GM21737 (cell line): ENCODE results near the gene UEVLD.

ENCODE experiments used
- ATAC-seq: cut with Tn5 transposase; IDR thresholded peaks from one replicate; pipeline ENCODE4 v1.9.1; 2021; ENCODE audit warnings: mild to moderate bottlenecking, moderate library complexity; ENCODE audit not compliant: unreplicated experiment

Gene UEVLD

DNA sequence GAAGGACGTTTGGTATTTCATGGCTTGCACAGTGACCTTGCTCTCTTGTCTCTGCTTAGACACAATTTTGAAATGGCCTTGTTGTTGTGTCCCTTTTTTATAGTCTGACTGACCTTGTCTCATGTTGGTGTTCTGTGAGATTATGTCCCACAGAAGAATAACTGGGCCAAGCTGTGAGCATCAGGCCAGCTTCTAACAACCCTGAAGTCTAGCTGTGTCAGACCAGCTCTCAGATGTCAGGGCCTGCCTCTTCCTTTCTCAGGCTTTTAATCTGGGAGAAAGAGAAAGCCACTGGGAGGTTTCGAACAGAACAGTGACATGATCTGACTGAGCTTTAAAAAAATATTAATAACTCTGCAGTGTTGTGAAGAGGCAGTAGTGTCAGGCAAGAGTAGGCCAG lies 2.0 kb upstream of the UEVLD start:
- ATAC-seq, result no peak

DNA sequence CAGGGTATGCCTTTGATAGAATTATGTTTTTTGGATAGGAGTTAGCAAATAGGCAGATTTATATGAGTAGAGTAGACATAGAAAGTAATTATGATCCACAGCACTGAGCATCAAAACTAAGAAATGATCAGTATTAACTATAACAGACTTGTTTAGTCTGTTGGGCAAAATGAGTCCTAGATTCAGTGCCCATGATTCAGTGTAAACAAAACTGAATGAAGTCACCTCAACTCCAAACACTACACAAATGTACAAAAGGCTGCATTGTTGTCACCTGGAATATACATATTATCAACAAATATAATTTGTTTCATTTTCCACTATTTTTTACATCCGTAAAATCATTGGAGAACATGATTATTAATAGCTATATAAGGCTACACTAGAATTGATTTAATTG lies 6.7 kb downstream of the UEVLD start:
- ATAC-seq, result no peak

DNA sequence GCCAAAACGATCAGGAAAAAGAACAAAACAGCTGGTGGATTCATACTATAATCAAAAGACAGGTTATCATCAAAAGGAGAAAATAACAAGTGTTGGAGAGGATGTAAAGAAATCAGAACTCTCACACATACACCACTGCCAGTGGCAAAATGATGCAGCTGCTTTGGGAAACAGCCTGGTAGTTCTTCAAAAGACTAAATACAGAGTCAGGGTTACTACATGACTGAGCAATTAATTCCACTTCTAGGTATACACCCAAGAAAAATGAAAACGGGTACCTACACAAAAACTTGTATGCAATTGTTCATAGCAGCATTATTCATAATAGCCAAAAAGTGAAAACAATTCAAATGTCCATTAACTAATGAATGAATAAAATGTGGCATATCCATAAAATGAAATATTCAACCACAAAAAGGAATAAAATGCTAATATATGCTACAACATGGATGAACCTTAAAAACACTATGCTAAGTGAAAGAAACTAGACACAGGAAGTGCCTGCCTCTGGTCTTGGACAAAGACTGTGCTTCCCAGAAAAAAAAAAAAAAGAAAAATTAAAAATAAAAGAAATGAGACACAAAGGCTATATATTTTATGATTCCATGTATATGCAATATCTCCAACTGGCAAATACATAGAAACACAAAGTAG lies 8.3 kb downstream of the UEVLD start:
- no peak for ATAC-seq

DNA sequence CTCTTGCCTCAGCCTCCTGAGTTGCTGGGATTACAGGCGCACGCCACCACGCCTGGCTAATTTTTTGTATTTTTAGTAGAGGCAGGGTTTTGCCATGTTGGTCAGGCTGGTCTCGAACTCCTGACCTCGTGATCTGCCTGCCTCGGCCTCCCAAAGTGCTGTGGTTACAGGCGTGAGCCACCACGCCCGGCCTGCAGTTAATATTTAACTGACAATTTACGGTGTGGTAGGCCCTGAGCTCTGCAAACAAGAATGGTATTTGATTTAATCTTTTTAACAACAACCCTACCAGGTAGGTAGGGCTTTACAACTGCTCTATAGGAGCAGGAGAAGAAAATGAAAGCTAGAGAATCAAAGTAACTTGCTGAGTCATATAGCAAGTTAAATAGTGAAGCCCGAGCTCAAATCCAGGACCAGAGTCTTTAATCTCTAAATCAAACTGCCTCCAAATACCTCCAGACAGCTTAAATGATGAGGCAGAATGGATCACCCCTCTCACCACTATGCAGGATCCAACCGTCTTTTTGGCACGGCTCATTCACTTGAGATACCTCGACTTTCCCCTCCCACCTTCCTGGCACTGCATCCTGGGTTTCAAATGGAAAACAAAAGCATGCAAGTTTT lies 9.4 kb downstream of the UEVLD start:
- ATAC-seq, result peak; percentile 64

DNA sequence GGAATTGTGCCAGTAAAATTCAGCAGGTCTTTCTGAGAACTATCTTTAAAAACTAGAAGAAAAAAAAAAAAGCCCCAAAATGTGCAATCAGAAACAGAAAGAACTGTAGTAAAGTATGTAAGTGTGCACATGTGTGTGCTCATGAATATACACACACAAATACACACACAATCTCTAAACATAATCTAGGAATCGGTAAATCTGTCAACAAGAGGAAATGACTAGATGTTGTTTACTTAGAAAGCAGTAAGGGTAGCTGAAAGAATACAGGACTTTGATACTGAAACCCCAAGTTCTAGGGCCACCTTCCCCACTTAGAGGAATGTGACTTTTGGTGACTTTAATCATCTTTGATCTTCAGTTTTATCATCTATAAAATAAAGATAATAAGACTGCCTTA lies 13.2 kb downstream of the UEVLD start:
- no peak for ATAC-seq

DNA sequence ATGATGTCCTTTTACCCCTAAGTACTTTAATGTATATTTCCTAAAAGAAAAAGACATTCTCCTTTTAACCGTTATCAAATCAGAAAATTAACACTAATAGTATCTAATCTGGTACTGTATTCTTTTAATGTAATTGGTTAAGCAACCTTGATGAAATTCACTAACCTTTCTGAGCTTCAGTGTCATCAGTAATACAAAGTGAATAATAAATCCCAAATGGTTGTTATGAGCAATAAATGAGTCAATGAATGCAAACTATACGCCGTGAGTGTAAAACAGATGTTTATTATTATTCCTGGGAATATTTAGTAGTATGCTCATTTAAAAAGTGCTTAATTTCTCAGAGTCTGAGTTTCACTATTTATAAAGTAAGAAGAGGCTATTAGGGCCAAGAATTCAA lies 21.5 kb downstream of the UEVLD start:
- no peak for ATAC-seq

DNA sequence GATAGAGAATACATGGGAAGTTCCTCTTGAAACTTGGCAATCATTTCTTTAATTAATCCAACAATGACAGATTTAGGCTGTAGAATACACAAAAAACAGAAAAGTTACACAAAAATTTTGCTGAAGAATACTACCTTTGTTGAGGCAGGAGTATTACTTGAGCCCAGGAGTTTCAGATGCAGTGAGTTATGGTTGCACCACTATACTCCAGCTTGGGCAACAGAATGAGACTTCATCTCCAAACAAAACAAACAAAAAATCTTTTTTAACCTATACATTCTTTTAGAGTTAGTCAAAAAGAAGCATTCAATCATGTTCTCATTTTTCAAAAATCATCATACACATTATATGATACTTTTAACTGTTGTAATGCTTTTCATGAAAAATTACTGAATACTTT lies 22.1 kb downstream of the UEVLD start:
- no peak for ATAC-seq

DNA sequence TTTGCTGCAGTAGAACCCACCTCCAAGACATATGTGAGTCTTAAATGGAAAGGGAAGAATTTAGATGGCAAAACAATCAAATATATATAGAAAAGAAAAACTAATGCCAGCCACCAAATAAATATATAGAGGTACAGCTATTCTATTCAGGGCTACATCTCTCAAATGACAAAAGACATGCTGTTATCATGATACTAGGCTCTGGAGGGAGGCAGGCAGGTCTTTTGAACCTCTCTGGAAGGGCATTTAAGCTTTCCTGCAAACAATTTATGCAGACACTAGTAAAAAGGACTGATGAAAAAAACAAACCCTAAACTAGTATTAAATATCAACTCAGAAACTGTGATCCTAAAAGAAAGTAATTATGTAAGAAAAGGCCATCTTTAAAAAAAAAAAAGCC lies 24.4 kb downstream of the UEVLD start:
- ATAC-seq, result no peak

DNA sequence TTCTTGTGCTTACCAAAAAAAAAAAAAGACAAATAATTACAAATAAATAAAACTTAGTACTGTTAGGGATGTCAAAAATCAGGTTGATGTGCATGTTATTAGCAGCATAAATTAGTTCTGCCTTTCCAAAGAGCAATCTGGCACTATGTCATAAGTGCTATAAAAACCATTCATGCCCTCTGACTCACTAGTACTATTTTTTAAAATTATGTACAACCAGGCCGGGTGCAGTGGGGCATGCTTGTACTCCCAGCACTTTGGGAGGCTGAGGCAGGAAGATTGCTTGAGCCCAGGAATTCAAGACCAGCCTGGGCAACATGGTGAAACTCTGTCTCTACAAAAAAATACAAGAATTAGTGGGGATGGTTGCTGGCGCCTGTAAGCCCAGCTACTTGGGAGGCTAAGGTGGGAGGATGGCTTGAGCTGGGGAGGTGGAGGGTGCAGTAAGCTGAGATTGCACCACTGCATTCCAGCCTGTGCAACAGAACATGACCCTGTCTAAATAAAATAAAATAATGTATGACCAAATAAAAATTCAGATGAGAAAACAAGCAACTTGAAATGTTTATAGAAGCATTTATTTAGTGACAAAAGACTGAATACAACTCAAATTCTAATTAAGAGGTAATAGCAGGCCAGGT lies 25.3 kb downstream of the UEVLD start:
- ATAC-seq, result no peak

DNA sequence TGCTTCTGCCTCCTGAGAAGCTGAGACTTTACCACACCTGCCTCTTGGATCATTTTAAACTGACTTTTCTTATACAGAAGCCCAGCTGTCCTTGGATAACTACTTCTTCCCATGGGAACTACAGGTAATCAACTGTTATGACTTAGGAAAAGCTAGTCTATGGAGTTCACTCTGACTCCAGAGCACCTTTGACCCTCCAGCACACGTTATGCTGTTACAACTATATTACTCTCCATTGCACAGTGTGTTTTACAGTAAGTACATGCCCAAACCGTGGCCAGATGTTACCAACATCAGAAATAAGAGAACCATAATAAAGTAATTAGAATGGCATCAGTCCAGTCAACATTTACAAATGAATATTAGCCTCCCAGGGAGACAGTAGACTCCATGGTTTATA lies 40.5 kb downstream of the UEVLD start:
- ATAC-seq, result no peak

DNA sequence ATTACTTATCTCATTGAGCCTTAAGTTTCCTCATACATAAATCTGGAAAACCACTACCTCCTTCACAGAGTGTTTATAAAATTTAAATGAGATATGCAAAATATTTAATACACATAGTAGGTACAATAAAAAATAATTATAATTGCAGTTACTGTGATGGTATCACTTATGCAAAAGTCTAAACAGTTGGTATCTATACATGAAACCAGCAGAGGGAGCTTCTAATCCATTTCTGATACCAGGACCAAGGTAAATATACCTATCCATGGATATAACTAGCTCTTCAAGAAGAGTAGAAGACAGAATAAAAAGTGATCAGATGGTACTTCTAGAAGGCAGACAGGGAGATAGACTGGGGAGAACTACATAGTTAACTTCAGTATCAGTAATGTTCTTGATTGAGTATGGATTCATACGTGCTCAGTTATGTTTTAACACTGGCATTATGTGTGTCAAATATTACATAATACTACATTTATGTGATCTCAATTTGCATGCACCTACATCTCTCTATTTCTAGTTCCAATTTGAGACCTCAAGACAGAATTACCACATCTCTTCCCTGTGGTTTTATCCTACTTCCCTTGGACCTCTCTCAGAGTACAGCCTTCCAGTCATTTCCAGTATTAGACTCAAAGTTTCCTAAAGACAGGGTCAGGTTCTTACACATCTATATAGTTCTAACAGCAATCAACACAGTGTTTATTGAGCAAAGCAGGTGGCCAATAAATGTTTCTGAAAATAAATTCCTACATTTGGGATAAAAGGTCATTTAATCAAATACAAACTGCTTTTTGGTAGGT lies 48.1 kb downstream of the UEVLD start:
- no peak for ATAC-seq

DNA sequence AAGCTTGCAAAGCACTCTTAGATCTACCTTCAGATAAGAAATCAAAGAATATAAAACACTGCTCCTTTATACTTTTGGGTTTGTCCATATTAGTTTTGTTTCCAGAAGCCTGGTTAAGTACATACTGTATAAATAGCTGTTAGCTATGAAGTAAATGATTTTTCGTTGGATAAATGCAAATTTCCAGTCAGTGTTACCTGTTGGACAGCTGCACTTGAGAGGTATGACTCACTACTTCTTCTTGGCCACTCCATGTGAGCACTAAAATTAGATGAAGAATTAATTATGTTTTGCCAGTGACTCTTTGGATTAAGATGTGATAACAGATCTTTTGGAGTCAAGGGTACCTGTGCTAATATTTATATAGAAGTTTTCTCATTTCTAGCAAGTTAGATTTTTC lies 52.3 kb downstream of the UEVLD start:
- ATAC-seq, result no peak

DNA sequence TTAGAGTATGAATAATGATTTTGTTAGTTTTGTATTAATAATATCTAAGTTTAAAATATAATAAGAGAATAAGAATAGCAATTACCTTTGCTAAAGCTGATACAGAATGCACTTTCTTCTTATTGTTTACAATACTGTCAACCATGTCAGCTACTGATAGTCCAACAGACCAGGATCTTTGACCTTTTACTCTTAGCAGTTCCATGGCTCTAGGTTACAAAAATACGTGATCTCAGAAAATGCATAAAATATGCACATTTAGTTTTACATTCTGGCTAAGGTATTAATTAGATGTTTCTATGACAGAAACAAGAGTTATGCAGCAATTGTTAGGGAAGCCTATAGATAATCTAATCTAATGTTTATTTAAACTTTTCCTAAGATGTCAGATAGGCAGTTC lies 54.3 kb downstream of the UEVLD start:
- no peak for ATAC-seq

DNA sequence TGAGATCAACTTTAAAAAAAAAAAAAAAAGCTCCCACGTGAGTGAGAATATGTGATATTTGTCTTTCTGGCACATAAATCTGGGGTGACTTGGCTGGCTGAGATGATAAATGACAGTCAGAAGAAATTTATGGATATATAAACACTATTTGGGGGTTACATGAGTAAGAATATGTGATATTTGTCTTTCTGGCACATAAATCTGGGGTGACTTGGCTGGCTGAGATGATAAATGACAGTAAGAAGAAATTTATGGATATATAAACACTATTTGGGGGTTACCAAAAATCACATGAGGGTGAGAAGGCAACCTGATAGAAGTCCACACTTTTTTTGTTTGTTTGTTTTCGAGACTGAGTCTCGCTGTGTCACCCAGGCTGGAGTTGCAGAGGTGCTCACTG lies 55.2 kb downstream of the UEVLD start:
- no peak for ATAC-seq

DNA sequence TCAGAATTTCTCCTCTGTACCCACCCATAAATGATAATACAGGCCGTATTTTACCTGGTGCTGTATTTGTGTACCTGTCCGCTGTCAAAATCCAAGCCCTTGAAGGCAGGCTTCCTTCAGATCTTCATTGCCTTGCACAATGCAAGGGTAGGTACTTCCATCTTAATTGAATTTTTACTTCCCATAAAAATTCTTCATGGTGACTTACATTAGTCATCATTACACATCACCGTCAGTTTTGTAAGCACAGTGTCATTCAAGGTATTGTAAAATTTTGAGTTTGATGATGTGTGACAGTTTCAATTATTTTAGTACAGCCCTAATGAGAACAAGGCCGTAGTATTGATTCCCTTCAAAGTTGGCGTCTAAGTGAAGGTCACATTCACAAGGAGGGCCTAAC lies 61.0 kb downstream of the UEVLD start:
- no peak for ATAC-seq

DNA sequence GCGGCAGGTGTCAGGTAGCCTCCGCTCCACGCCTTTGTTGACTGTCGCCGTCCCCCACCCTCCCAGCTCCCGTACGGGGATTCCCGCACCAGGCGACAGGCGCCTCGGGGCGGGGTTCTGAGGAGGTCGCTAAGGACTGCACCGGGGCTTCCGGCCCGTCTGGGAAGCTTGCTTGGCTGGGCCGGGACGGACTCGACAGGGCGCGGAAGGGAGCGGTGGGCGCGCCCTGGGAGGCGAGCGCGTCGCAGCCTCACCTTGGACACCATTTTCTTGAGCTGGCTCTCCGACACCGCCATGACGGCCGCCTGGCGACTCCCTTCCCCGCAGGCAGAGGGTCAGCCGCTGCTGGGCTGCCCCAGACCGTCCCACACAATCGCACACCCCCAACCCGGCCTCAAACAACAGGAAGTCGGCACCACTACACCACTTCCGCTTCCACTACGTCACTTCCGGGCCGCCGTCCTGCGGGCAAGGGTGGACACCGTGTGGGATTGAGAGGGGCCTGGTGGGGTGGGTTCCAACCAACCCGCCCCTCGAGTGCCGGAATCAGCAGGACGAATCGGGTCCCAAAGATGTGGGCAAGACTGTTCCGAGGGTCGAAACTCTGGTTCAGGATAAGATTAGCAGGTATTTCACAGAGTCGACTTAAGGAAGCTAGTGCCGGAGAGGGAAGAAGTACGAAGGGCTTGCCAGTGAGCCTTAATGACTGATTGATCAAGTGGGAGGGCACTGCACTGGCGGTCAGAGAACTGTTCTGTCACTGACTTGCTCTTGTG lies 61.8 kb downstream of the UEVLD start, which contains the start of gene TSG101:
Gene TSG101 (minus strand): TSS at position 422 of the 776 bp plus-strand sequence. CDS start 126 bp downstream, at position 296.
- peak; percentile 92 for ATAC-seq

DNA sequence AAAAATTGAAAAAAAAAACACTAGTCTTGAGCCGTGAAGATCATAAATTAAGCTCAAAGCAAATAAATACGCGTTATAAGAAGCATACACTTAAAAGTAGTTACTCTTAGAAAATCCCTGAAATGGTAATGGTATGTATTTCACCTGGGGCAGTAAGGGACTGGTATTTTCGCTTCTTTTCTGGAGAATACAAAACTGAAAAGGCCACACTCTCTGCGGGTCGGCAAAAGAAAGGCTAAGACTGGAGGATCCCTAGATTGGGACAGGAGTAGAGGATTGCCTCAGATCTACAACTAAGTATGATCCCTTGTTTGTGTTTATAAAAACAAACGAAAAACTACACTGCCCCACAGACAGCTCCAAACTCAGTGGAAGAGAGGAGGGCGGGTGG lies 62.4 kb downstream of the UEVLD start:
- no peak for ATAC-seq

DNA sequence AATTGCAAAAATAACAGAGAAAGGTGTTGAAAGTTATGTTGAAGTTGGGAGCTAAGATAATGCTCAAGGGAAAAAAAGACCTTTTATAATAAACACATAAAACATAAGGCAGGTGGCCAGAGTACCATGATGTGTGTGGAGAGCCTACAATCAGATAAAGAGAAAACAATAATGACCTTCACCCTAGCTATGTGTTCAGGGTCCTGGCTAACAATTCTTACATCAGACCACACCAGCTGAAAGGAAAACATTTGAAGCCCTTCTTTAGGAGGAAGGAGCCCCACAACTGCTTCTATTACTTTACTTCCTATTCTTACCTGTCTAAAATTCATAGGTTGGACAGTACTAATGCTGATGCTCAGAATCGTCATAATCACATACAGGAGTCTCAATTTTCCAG lies 64.3 kb downstream of the UEVLD start:
- no peak for ATAC-seq

DNA sequence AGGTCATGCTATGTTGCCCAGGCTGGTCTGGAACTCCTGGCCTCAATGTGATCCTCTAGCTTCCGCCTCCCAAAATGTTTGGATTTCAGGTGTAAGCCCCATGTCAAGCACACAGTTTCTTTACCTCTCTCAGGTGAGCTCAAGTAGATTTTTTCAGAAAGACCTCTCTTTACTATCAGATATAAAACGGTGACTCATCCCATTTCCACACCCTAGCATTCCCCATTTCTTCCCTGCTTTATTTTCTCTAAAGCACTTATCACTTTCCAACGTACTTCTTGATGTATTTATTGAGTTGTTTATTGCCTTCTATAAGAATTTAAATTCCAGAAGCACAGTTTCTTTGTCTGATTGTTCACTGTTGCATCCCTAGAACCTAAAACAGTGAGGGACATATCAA lies 65.5 kb downstream of the UEVLD start:
- ATAC-seq, result no peak

DNA sequence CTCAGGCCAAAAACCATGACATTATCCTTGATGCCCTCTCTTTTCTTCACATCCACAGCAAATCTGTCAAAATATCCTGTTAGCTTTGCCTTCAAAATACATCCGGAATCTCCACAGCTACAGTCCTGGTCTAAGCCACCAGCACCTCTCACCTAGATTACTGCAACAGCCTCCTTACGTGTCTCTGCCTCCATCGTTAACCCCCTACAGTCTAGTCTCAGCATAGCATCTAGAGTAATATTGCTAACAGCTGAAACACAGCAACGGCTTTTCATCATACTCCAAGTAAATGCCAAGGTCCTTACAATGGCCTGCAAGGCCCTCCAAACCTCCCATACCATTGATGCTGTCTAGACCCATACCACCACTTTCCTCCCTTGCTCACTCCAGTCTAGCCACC lies 66.1 kb downstream of the UEVLD start:
- no peak for ATAC-seq

DNA sequence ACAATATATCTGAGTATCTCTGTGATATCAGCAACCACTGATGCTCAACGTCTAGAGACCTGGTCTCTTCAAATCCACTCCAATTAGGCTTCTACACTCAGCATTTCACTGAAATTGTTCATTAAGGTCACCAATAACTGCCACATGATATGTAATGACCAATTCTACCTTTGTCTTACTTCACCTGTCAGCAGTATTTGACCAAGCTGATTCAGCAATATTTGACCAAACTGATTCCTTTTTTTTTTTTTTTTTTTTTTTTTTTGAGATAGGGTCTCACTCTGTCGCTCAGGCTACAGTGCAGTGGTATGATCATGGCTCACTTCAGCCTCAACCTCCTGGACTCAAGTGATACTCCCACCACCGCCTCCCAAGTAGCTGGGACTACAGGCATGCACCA lies 67.4 kb downstream of the UEVLD start:
- no peak for ATAC-seq
